GM12878 (cell line): ENCODE data around the gene PHETA2. TPM values are rescaled to one million over a fixed set of nuclear protein-coding genes. Genes with fewer than 3 reads are reported as not detected.

Source experiments
- ATF2 ChIP-seq: IDR thresholded peaks from 2 replicates; pipeline ENCODE4 v1.6.1; 2012; ENCODE audit warnings: low read length, inconsistent platforms
- BCL3 ChIP-seq: IDR thresholded peaks from 2 replicates; pipeline ENCODE4 v1.6.1; 2011; ENCODE audit warnings: borderline replicate concordance, low read depth, mild to moderate bottlenecking, moderate library complexity, low read length; ENCODE audit not compliant: insufficient read depth, poor library complexity, severe bottlenecking
- CEBPB ChIP-seq, 2 experiments: fragments of 150-350 bp in 1 of 2; IDR thresholded peaks; 2 replicates each; pipeline ENCODE4 v1.6.1; 2012 to 2014; ENCODE audit warnings: low read depth in 2 of 2, low read length in 2 of 2, borderline replicate concordance in 1 of 2, inconsistent platforms in 1 of 2
- CHD4 ChIP-seq: fragments of 200-600 bp; sonication (generic); IDR thresholded peaks from 2 replicates; pipeline ENCODE4 v1.6.1; 2016; ENCODE audit warnings: mild to moderate bottlenecking
- CREB1 ChIP-seq: IDR thresholded peaks from 2 replicates; pipeline ENCODE4 v1.6.1; 2012; ENCODE audit warnings: low read depth, mild to moderate bottlenecking, inconsistent platforms
- EZH2 ChIP-seq: IDR thresholded peaks from 2 replicates; pipeline ENCODE4 v1.6.1; 2012; ENCODE audit warnings: low read depth, mild to moderate bottlenecking, control low read depth, inconsistent platforms, low read length, borderline replicate concordance; ENCODE audit not compliant: control insufficient read depth
- JUND ChIP-seq: IDR thresholded peaks from 2 replicates; pipeline ENCODE4 v1.6.1; 2012; ENCODE audit warnings: low read depth, mild to moderate bottlenecking, low read length, improper control_type of control experiment, moderate library complexity
- NFYA ChIP-seq: IDR thresholded peaks from 2 replicates; pipeline ENCODE4 v1.6.1; 2011; ENCODE audit warnings: low read depth, mild to moderate bottlenecking, low read length, improper control_type of control experiment, borderline replicate concordance
- NR2C2 ChIP-seq: IDR thresholded peaks from 2 replicates; pipeline ENCODE4 v1.6.1; 2011; ENCODE audit warnings: borderline replicate concordance, low read depth; ENCODE audit not compliant: control insufficient read depth, insufficient read length
- RCOR1 ChIP-seq: conservative IDR thresholded peaks from 2 replicates; pipeline ENCODE4 v1.6.1; 2012; ENCODE audit warnings: low read depth, low read length, improper control_type of control experiment
- SMAD1 ChIP-seq: fragments of 450-650 bp; IDR thresholded peaks from 2 replicates; pipeline ENCODE4 v1.6.1; 2018; ENCODE audit warnings: mild to moderate bottlenecking, low read depth; ENCODE audit not compliant: partially characterized antibody
- TBL1XR1 ChIP-seq: IDR thresholded peaks from 2 replicates; pipeline ENCODE4 v1.6.1; 2012; ENCODE audit warnings: low read depth, low read length, improper control_type of control experiment
- YY1 ChIP-seq: IDR thresholded peaks from 2 replicates; pipeline ENCODE4 v1.6.1; 2011; ENCODE audit warnings: low read depth, mild to moderate bottlenecking, low read length
- ZNF24 ChIP-seq: fragments of 450-650 bp; IDR thresholded peaks from 2 replicates; pipeline ENCODE4 v1.6.1; 2017; ENCODE audit warnings: antibody characterized with exemption, mild to moderate bottlenecking
- ZZZ3 ChIP-seq: IDR thresholded peaks from 2 replicates; pipeline ENCODE4 v1.6.1; 2011; ENCODE audit warnings: low read depth; ENCODE audit not compliant: control insufficient read depth, insufficient read length
- polyA plus RNA-seq, 11 experiments: library from polyadenylated mRNA; depleted of rRNA in 4 of 11; unstranded in 6 of 11; stranded (reverse) in 5 of 11; fragments of >200 nt; fragmentation: Nextera tagmentation in 4 of 11; fragmentation: Illumina TruSeq in 1 of 11; extraction: Ambion mirVana in 4 of 11; extraction: Trizol in 1 of 11; gene quantifications; 1 replicate in 1 of 11; 2 replicates in 10 of 11; pipeline versions ENCODE4 v1.2.1 to v1.2.3, GENCODE V29; 2011 to 2016; ENCODE audit warnings: inconsistent platforms in 2 of 11, missing spikeins in 2 of 11, low read depth in 1 of 11
- total RNA-seq, 4 experiments: library from RNA; depleted of rRNA in 3 of 4; stranded (reverse); fragments of >200 nt in 3 of 4; fragmentation: Illumina TruSeq in 1 of 4; extraction: Trizol in 1 of 4; gene quantifications; 2 replicates each; pipeline versions ENCODE4 v1.2.1 to v1.2.3, GENCODE V29; 2013 to 2021
- TF ChIP-seq, protein P1 (sequence below): fragments of 450-650 bp; IDR thresholded peaks from 2 replicates; pipeline ENCODE4 v1.6.1; 2014; ENCODE audit warnings: mild to moderate bottlenecking

PHETA2 gene
- total and polyA plus RNA-seq, 10 of the 15 experiments (the other 5 are each of a cell fraction or from before 2014, with no cell fraction given): 0.03 to 3.2 (median 1.7) TPM

DNA sequence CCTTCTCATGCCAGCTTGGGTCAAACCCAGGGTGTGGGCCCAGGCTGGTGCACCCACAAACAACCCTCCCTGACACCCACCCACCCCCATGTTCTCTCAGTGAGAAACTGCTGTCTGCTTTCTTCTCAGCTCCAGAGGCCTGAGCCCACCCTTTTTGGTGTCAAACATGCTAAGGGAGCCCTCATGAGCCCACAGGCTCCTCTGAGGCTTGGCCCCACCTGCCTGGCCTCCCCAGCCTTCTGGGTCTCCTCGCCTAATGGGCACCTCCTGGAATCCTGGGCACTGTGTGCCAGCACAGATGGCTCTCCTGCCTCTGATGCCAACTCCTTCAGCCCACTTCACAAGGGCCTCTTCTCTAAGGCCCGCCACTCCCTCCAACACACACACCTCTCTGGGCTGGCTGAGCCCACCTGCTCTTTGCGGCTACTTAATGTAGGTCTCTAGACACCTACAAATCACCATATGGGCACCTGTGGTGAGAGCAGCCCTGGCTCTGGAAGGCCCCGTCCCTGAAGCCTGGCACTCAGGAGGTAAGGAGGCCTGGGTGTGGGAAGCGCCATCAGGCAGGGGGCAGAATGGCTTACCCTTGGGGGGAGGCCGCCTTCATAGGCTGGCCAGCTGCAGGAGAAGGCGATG, 7.8 kb upstream of the PHETA2 start (continued):
- TF ChIP-seq ZNF24: no peak
- TF ChIP-seq, protein P1, sequence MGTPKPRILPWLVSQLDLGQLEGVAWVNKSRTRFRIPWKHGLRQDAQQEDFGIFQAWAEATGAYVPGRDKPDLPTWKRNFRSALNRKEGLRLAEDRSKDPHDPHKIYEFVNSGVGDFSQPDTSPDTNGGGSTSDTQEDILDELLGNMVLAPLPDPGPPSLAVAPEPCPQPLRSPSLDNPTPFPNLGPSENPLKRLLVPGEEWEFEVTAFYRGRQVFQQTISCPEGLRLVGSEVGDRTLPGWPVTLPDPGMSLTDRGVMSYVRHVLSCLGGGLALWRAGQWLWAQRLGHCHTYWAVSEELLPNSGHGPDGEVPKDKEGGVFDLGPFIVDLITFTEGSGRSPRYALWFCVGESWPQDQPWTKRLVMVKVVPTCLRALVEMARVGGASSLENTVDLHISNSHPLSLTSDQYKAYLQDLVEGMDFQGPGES: no peak
- no peak for TF ChIP-seq YY1
- no peak for TF ChIP-seq RCOR1
- no peak for TF ChIP-seq NR2C2
- no peak for TF ChIP-seq TBL1XR1
- TF ChIP-seq ATF2: no peak
- TF ChIP-seq CREB1: no peak
- no peak for TF ChIP-seq SMAD1
- no peak for TF ChIP-seq CEBPB (IDR thresholded peaks at IDR 0.05; ENCODE audit: borderline replicate concordance in 1 of 2, low read depth in 2 of 2, low read length in 2 of 2)
- no peak for TF ChIP-seq ZZZ3
- TF ChIP-seq NFYA: no peak
- no peak for TF ChIP-seq EZH2
- no peak for TF ChIP-seq CHD4
- no peak for TF ChIP-seq BCL3
- no peak for TF ChIP-seq JUND
